OCI-LY3 (cell line): Measurements from ENCODE around the gene VIPR2.

Experiments
- H2AFZ ChIP-seq: fragments of 200-600, 300-600 bp; shearing (Covaris generic); 2 replicates; pipeline ENCODE4 v1.6.0; 2014; ENCODE audit warnings: antibody characterized with exemption, low read depth, low read length
- H3K27ac ChIP-seq: fragments of 200-600, 300-600 bp; sonication (generic); 2 replicates; pipeline ENCODE4 v1.5.1; 2014; ENCODE audit warnings: mild to moderate bottlenecking, low read length, moderate library complexity, mixed read lengths
- H3K27me3 ChIP-seq: fragments of 200-600, 300-600 bp; sonication (generic); 2 replicates; pipeline ENCODE4 v1.6.1; 2014; ENCODE audit warnings: low read depth, low read length, mixed read lengths
- H3K36me3 ChIP-seq: fragments of 200-600, 300-600 bp; sonication (generic); replicated peaks from 2 replicates; pipeline ENCODE3; 2014; ENCODE audit warnings: low read depth, low read length, mixed read lengths
- H3K4me1 ChIP-seq: fragments of 300-600, 200-600 bp; sonication (generic); 2 replicates; pipeline ENCODE4 v1.6.1; 2014; ENCODE audit warnings: low read length, mixed read lengths
- H3K4me2 ChIP-seq: fragments of 200-600, 300-600 bp; sonication (generic); 2 replicates; pipeline ENCODE4 v1.6.1; 2014; ENCODE audit warnings: low read length, mixed read lengths
- H3K4me3 ChIP-seq: fragments of 300-600, 200-600 bp; sonication (generic); 2 replicates; pipeline ENCODE4 v1.5.1; 2014; ENCODE audit warnings: antibody characterized with exemption, mild to moderate bottlenecking, low read length, moderate library complexity
- H3K79me2 ChIP-seq: fragments of 300-600, 200-600 bp; shearing (Covaris generic); 2 replicates; pipeline ENCODE4 v1.6.1; 2014; ENCODE audit warnings: mild to moderate bottlenecking, low read length, mixed read lengths
- H3K9ac ChIP-seq: fragments of 300-600, 200-600 bp; shearing (Covaris generic); 2 replicates; pipeline ENCODE4 v1.6.0; 2014; ENCODE audit warnings: mild to moderate bottlenecking, low read length, moderate library complexity
- H3K9me3 ChIP-seq: fragments of 200-600, 300-600 bp; shearing (Covaris generic); 2 replicates; pipeline ENCODE4 v1.6.1; 2014; ENCODE audit warnings: low read length, mixed read lengths; ENCODE audit not compliant: insufficient read depth
- H4K20me1 ChIP-seq: fragments of 200-600, 300-600 bp; sonication (generic); 2 replicates; pipeline ENCODE4 v1.6.1; 2016; ENCODE audit warnings: low read length, mixed read lengths; ENCODE audit not compliant: insufficient read depth
- CTCF ChIP-seq: fragments of 200-600, 300-600 bp; sonication (generic); IDR thresholded peaks from 2 replicates; pipeline ENCODE4 v1.5.1; 2014; ENCODE audit warnings: antibody characterized with exemption, low read length, low read depth
- EZH2phosphoT487 ChIP-seq: fragments of 200-600 bp; shearing (Covaris generic); IDR thresholded peaks from 2 replicates; pipeline ENCODE4 v1.6.1; 2018; ENCODE audit warnings: antibody characterized with exemption, mixed run types, low read depth

Gene VIPR2

DNA sequence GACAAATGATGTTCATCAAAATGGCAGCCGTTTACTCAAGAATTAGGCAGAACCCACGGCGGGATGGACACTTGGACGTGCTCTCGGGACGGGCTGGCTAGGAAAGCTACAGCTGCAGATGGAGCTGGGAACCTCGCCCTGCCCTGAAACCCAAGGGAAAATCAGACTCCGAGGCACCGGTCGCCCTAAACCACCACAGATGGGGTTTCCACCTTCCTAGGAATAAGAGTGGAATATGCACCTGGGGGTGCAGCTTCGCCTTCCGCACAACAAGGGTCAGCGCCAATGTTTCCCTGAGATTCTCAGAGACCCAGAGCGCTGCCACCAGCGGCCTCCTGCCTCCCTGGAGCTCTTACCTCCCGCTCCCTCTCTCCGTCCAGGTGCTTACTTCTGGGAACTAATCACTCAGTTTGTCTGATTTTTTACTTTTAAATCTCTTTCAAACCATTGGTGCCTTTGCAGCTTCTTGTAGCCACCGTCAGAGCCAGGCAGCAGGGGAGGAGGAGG is 165.6 kb downstream of the VIPR2 start:
- no peak for TF ChIP-seq CTCF
- no peak for TF ChIP-seq EZH2phosphoT487
- Histone ChIP-seq H2AFZ (no peak overlapping the region), H3K4me3 (no peak overlapping the region), H3K4me2 (no peak overlapping the region), H3K36me3 (no peaks in the 10 kb centered on the region), H3K27me3 (no peaks in the 10 kb centered on the region), H4K20me1 (no peaks in the 10 kb centered on the region), H3K9ac (no peak overlapping the region), H3K4me1 (peaks cover 6% of the 10 kb centered on the region; the same call in 1 of the 2 replicates), H3K9me3 (peaks cover 3% of the 10 kb centered on the region; the same call in 1 of the 2 replicates), H3K79me2 (no peaks in the 10 kb centered on the region), H3K27ac (no peak overlapping the region)
